HG03565 (cell line): ENCODE data around the gene ZNF536.

Source experiments
- ATAC-seq: cut with Tn5 transposase; IDR thresholded peaks from one replicate; pipeline ENCODE4 v1.9.1; 2021; ENCODE audit warnings: mild to moderate bottlenecking, moderate library complexity; ENCODE audit not compliant: unreplicated experiment

ZNF536 gene

GRCh38 chr19:30371960-30372824 lies at the start of gene ZNF536:
Gene ZNF536 (plus strand): TSS chr19:30372384. CDS start chr19:30443563, 71,179 bp downstream.
- no peak for ATAC-seq

- ATAC-seq = no peak
Observed at GRCh38 chr19:30322641-30323320, 49.4 kb upstream of the ZNF536 start.

- ATAC-seq = no peak
Observed at GRCh38 chr19:30323904-30324303, 48.3 kb upstream of the ZNF536 start.

- ATAC-seq = no peak
Observed at GRCh38 chr19:30324982-30325381, 47.2 kb upstream of the ZNF536 start.

- ATAC-seq = no peak
Observed at GRCh38 chr19:30325676-30326392, 46.4 kb upstream of the ZNF536 start.

- ATAC-seq = no peak
Observed at GRCh38 chr19:30326393-30326710, 45.8 kb upstream of the ZNF536 start.

GRCh38 chr19:30327331-30327730 lies 44.9 kb upstream of the ZNF536 start:
- no peak for ATAC-seq

- no peak for ATAC-seq
Observed at GRCh38 chr19:30328096-30328495, 44.1 kb upstream of the ZNF536 start.

GRCh38 chr19:30330266-30330665 lies 41.9 kb upstream of the ZNF536 start:
- no peak for ATAC-seq

GRCh38 chr19:30332445-30333234 lies 39.5 kb upstream of the ZNF536 start:
- no peak for ATAC-seq

GRCh38 chr19:30333291-30334065 lies 38.7 kb upstream of the ZNF536 start:
- no peak for ATAC-seq

- no peak for ATAC-seq
Observed at GRCh38 chr19:30334841-30335240, 37.3 kb upstream of the ZNF536 start.

GRCh38 chr19:30335306-30335886 lies 36.8 kb upstream of the ZNF536 start:
- no peak for ATAC-seq

GRCh38 chr19:30336290-30336689 lies 35.9 kb upstream of the ZNF536 start:
- no peak for ATAC-seq

- no peak for ATAC-seq
Observed at GRCh38 chr19:30338041-30338456, 34.1 kb upstream of the ZNF536 start.

- ATAC-seq = no peak
Observed at GRCh38 chr19:30338878-30339623, 33.1 kb upstream of the ZNF536 start.

- no peak for ATAC-seq
Observed at GRCh38 chr19:30339624-30340525, 32.3 kb upstream of the ZNF536 start.
